A673 (cell line): ENCODE results near the gene RCAN3. TPM values are rescaled to one million over a fixed set of nuclear protein-coding genes. Genes with fewer than 3 reads are reported as not detected.
A peak's percentile ranks its signal among the peaks of the same experiment; 100 is the strongest.

Experiments
- BruUV-seq: library from RNA; stranded (reverse); fragments of 400-500 nt; replicated peaks from 2 replicates; lab custom pipeline; 2021; lab: Mats Ljungman, UMichigan
- CTCF ChIA-PET: fragments of 300-600 bp; sonication (Branson Sonifier 250); formaldehyde crosslinking; loops from one replicate; lab custom pipeline; 2022; ENCODE audit warnings: antibody characterized with exemption; lab: Charles Lee
- POLR2A ChIA-PET: fragments of 300-600 bp; sonication (Branson Sonifier 250); formaldehyde crosslinking; loops from one replicate; lab custom pipeline; 2022; ENCODE audit warnings: antibody characterized with exemption; ENCODE audit not compliant: low non-redundant PET; lab: Charles Lee
- DNase-seq: peaks from one replicate; pipeline ENCODE4 v3.0.0-alpha.2; 2015; ENCODE audit warnings: low spot score
- H3K27ac ChIP-seq: fragments of 200-600 bp; sonication (generic); 2 replicates; pipeline ENCODE4 v1.5.1; 2016; ENCODE audit warnings: mixed run types, low read depth, mild to moderate bottlenecking, mixed read lengths, antibody characterized with exemption, low read length; ENCODE audit not compliant: poor library complexity, severe bottlenecking
- H3K27me3 ChIP-seq: fragments of 200-600 bp; sonication (generic); replicated peaks from 2 replicates; pipeline ENCODE4 v1.6.1; 2017; ENCODE audit warnings: mixed run types, low read depth, mild to moderate bottlenecking, mixed read lengths, antibody characterized with exemption, low read length; ENCODE audit not compliant: insufficient read depth, poor library complexity
- H3K36me3 ChIP-seq: fragments of 200-600 bp; sonication (generic); 2 replicates; pipeline ENCODE4 v1.6.1; 2016; ENCODE audit warnings: mixed run types, mild to moderate bottlenecking, mixed read lengths, antibody characterized with exemption, low read length; ENCODE audit not compliant: insufficient read depth, poor library complexity, severe bottlenecking
- H3K4me1 ChIP-seq: fragments of 200-600 bp; sonication (generic); 2 replicates; pipeline ENCODE4 v1.6.1; 2017; ENCODE audit warnings: mixed run types, mild to moderate bottlenecking, mixed read lengths, antibody characterized with exemption, low read length; ENCODE audit not compliant: insufficient read depth, poor library complexity, severe bottlenecking
- H3K4me3 ChIP-seq: fragments of 200-600 bp; sonication (generic); 2 replicates; pipeline ENCODE4 v1.5.1; 2016; ENCODE audit warnings: low read depth, mixed run types, mild to moderate bottlenecking, mixed read lengths, low read length; ENCODE audit not compliant: poor library complexity, severe bottlenecking
- H3K9me3 ChIP-seq: fragments of 200-600 bp; sonication (generic); 2 replicates; pipeline ENCODE4 v1.6.1; 2016; ENCODE audit warnings: mixed run types, low read depth, mild to moderate bottlenecking, mixed read lengths, antibody characterized with exemption, low read length; ENCODE audit not compliant: poor library complexity, severe bottlenecking
- EZH2 ChIP-seq: fragments of 200-600 bp; sonication (generic); IDR thresholded peaks from 2 replicates; pipeline ENCODE4 v1.6.1; 2017; ENCODE audit warnings: borderline replicate concordance, low read depth, mild to moderate bottlenecking, mixed read lengths, antibody characterized with exemption, low read length; ENCODE audit not compliant: poor library complexity, severe bottlenecking
- intact Hi-C: fragments of 100-400 bp; cut with micrococcal nuclease; formaldehyde crosslinking; loops from one replicate; pipeline ENCODE4 v1.10.0; 2022; ENCODE audit not compliant: unreplicated experiment
- total RNA-seq: library from RNA; stranded (reverse); gene quantifications from 2 replicates; pipeline ENCODE4 v1.2.3, GENCODE V29; 2021
- TF ChIP-seq, protein P1 (sequence below): fragments of 300-800, 200-600 bp; sonication (generic); conservative IDR thresholded peaks from 2 replicates; pipeline ENCODE4 v1.5.1; 2017; ENCODE audit warnings: low read depth, mild to moderate bottlenecking, antibody characterized with exemption, low read length, moderate library complexity, mixed read lengths

The RCAN3 gene
- total RNA-seq, 1 experiment from 2014 or later, result 7.4 TPM

DNA sequence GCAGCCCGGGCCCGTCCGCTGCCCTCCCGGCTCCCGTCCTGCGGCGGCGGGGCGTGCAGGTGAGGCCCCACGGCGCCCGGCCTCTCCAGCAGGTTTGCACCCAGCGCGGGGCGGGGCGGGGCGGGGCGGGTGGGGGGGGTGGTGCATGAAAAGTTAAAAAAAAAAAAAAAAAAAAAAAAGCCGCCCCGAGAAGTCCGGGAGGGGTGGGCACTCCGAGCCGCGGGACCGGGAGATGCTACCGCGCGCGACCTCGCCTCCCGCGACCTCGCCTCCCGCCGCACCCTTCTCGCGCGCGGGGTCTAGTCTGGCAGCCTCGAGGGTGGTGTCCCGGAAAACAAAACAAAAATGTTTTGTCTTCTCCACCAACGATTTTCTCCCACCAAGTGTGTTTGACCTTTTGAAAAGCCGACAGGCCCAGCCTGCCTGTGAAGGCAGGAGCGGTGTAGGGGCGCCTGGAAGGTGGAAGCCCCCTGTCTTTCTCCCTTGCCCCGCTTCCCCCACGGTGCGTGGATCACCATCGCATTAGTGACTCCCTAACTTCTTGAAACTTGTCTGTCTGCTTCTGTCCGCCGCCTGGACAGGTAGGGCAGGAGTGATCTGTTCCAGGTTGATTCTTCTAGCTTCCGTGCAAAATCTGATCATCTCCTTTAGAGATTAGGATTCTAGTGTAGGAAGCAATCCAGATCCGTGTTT is 569 bp downstream of the RCAN3 start:
- Histone ChIP-seq H3K9me3 (no peaks in the 10 kb centered on the region), H3K4me1 (no peaks in the 10 kb centered on the region), H3K36me3 (no peaks in the 10 kb centered on the region), H3K4me3 (peak overlapping the region; percentile 64), H3K27me3 (no peaks in the 10 kb centered on the region), H3K27ac (no peak overlapping the region)
- DNase-seq, result peak; percentile 10
- intact Hi-C loops, result no loop called here
- no TSS peak for BruUV-seq
- no peak for TF ChIP-seq EZH2
- TF ChIP-seq, protein P1, sequence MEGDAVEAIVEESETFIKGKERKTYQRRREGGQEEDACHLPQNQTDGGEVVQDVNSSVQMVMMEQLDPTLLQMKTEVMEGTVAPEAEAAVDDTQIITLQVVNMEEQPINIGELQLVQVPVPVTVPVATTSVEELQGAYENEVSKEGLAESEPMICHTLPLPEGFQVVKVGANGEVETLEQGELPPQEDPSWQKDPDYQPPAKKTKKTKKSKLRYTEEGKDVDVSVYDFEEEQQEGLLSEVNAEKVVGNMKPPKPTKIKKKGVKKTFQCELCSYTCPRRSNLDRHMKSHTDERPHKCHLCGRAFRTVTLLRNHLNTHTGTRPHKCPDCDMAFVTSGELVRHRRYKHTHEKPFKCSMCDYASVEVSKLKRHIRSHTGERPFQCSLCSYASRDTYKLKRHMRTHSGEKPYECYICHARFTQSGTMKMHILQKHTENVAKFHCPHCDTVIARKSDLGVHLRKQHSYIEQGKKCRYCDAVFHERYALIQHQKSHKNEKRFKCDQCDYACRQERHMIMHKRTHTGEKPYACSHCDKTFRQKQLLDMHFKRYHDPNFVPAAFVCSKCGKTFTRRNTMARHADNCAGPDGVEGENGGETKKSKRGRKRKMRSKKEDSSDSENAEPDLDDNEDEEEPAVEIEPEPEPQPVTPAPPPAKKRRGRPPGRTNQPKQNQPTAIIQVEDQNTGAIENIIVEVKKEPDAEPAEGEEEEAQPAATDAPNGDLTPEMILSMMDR, result no peak
- ChIA-PET POLR2A (no interaction called here), CTCF (interaction anchor here (1.5 kb wide), 1 partner anchor 87 kb away, joined by 4 read pairs; the partner anchor contains the start of gene NIPAL3)

DNA sequence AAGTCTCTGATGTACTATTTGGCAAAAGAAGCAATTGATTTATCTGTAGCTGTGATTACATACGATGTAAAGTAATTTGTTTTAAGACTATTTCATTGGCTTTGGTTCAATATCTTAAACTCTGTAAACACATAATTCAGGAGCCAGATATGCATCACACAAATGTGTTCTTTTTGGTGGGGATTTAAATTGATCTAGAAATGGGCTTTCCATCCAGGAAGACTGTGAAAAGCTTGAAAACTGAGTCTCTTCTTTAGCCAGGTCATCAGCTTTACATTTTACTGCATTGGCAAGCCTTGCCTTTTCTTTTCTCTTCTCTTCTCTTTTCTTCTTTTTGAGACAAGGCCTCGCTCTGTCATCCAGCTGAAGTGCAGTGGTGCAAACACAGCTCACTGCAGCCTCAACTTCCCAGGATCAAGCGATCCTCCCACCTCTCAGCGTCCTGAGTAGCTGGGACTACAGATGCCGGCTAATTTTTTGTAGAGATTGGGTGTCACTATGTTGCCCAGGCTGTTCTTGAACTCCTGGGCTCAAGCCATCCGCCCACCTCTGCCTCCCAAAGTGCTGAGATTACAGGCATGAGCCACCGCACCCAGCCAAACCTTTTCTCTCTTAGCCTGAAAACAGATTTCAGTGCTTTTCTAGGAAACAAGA is 1.4 kb downstream of the RCAN3 start:
- ChIA-PET CTCF (no interaction called here), POLR2A (no interaction called here)
- Histone ChIP-seq H3K4me3 (peak overlapping the region; percentile 64), H3K27ac (no peak overlapping the region), H3K9me3 (no peaks in the 10 kb centered on the region), H3K27me3 (no peaks in the 10 kb centered on the region), H3K4me1 (no peaks in the 10 kb centered on the region), H3K36me3 (no peaks in the 10 kb centered on the region)
- intact Hi-C loops, result no loop called here
- TF ChIP-seq, protein P1, result no peak
- no peak for TF ChIP-seq EZH2
- no TSS peak for BruUV-seq
- DNase-seq, result no peak

- POLR2A ChIA-PET, result no interaction called here
Measured at GRCh38 chr1:24504560-24504959, 1.9 kb downstream of the RCAN3 start.

More at GRCh38 chr1:24504560-24504959, 1.9 kb downstream of the RCAN3 start:
- H3K9me3 ChIP-seq, result no peaks in the 10 kb centered on the region
- DNase-seq, result no peak
- BruUV-seq, result no TSS peak
- CTCF ChIA-PET, result no interaction called here
- H3K4me1 ChIP-seq, result no peaks in the 10 kb centered on the region
- TF ChIP-seq EZH2, result no peak
- TF ChIP-seq, protein P1, result no peak
- H3K27ac ChIP-seq, result no peak overlapping the region
- intact Hi-C loops, result no loop called here
- no peaks in the 10 kb centered on the region for H3K36me3 ChIP-seq
- H3K4me3 ChIP-seq, result no peak overlapping the region
- H3K27me3 ChIP-seq, result no peaks in the 10 kb centered on the region
